ENCODE data around the gene ADAM12.

- TF ChIP-seq CTCF (IDR thresholded peaks at IDR 0.05): no peak
- TF ChIP-seq POLR2A (IDR thresholded peaks at IDR 0.05): no peak
Measured at GRCh38 chr10:126430512-126430911, 42.2 kb upstream of the ADAM12 start.
